Pancreas (tissue), 10 donors: ENCODE measurements around the gene CHCT1. TPM values are rescaled to one million over a fixed set of nuclear protein-coding genes. Genes with fewer than 3 reads are reported as not detected.

ENCODE experiments used
- ATAC-seq, 4 donors: fragments of 200-7000 bp; cut with Tn5 transposase; one replicate each; pipeline versions ENCODE4 v1.8.0 to v1.9.1; 2020; ENCODE audit warnings: mild to moderate bottlenecking in 4 of 4, moderate library complexity in 4 of 4
- DNase-seq, 6 donors: peaks; one replicate each; pipeline ENCODE4 v3.0.0-alpha.2; 2020
- FAIRE-seq: peaks from 2 replicates; lab custom pipeline; 2012; peaks lifted over from hg19 to GRCh38; lab: Jason Lieb, UNC
- H3K27ac ChIP-seq, 4 donors: fragments of 200-600 bp; sonication (generic); 1 replicate in 3 of 4; 2 replicates in 1 of 4; pipeline versions ENCODE4 v1.5.0 to v1.8.0; 2020
- H3K27me3 ChIP-seq, 4 donors: fragments of 200-600 bp; one replicate each; pipeline ENCODE4 v1.8.0; 2021
- H3K36me3 ChIP-seq, 3 donors: fragments of 200-600 bp; sonication (generic) in 1 of 3; one replicate each; pipeline versions ENCODE4 v1.5.0 to v1.8.0; 2020 to 2021
- H3K4me1 ChIP-seq, 3 donors: fragments of 200-600 bp; one replicate each; pipeline ENCODE4 v1.8.0; 2021
- H3K4me3 ChIP-seq, 4 donors: fragments of 200-600 bp; sonication (generic) in 2 of 4; one replicate each; pipeline versions ENCODE4 v1.5.0 to v1.8.0; 2020 to 2021
- H3K9me3 ChIP-seq, 4 donors: fragments of 200-600 bp; one replicate each; pipeline ENCODE4 v1.8.0; 2021
- WGBS, 2 donors: extraction: QIAGEN DNeasy Blood & Tissue Kit; methylation state at CpG; one replicate each; pipeline ENCODE4 v1.1.7; 2013; 5-methylcytosine and 5-hydroxymethylcytosine counted together
- intact Hi-C, 3 donors: fragments of 100-400 bp; cut with DNase I; formaldehyde crosslinking; loops; one replicate each; pipeline versions ENCODE4 v1.11.1 to v1.14.2; 2022
- polyA plus RNA-seq, 2 donors: library from polyadenylated mRNA; stranded (reverse); fragments of 200-250 nt; gene quantifications; one replicate each; pipeline ENCODE4 v1.2.3, GENCODE V29; 2013
- total RNA-seq, 6 donors: library from RNA; stranded (reverse); fragmentation: NEBNext Ultra II Directional in 4 of 6; extraction: Animal tissue kit (Norgen Biotek cat#: 25700) in 4 of 6; gene quantifications; one replicate each; pipeline versions ENCODE4 v1.2.1 to v1.2.4, GENCODE V29; 2021 to 2023
- TF ChIP-seq, protein P1 (sequence below), 4 donors: fragments of 200-600 bp; sonication (generic) in 3 of 4; IDR thresholded peaks; one replicate each; pipeline versions ENCODE4 v1.5.0 to v1.8.0; 2021; ENCODE audit warnings: antibody characterized with exemption in 4 of 4
- donor health status: healthy with polysubstance abuse.
- donor health status: DM: no; HTN: no; CAD: no; lungs with moderate emphysema.
- donor health status: DM: no; HTN: no; CAD: no.
- donor health status: control.
- donor health status: control.
- donor health status: Bipolar disorder and iron deficiency.
- donor health status: DM: yes; HTN: yes; CAD: no.
- donor health status: DM: no; HTN: no; CAD: no.
- donor health status: DM: no; HTN: no; CAD: no.
- donor health status: DM: yes; HTN: yes; CAD: no.

The CHCT1 gene
- total and polyA plus RNA-seq, 8 donors = 0.14 TPM; not detected in 7

GRCh38 chr17:60393840-60394723 lies 28.2 kb upstream of the CHCT1 start:
- no peak for ATAC-seq
- WGBS, 2 donors = 90 to 91% methylated on average over 17 of the region's 17 CpGs
- no peaks in the 10 kb centered on the region for H3K36me3 ChIP-seq
- H3K4me1 ChIP-seq = peaks cover 0 to 6% (median 5%) of the 10 kb centered on the region in 3 donors
- no peak for DNase-seq
- intact Hi-C loops = no loop called here
- no peaks in the 10 kb centered on the region for H3K27me3 ChIP-seq
- H3K9me3 ChIP-seq = no peaks in the 10 kb centered on the region
- TF ChIP-seq, protein P1, sequence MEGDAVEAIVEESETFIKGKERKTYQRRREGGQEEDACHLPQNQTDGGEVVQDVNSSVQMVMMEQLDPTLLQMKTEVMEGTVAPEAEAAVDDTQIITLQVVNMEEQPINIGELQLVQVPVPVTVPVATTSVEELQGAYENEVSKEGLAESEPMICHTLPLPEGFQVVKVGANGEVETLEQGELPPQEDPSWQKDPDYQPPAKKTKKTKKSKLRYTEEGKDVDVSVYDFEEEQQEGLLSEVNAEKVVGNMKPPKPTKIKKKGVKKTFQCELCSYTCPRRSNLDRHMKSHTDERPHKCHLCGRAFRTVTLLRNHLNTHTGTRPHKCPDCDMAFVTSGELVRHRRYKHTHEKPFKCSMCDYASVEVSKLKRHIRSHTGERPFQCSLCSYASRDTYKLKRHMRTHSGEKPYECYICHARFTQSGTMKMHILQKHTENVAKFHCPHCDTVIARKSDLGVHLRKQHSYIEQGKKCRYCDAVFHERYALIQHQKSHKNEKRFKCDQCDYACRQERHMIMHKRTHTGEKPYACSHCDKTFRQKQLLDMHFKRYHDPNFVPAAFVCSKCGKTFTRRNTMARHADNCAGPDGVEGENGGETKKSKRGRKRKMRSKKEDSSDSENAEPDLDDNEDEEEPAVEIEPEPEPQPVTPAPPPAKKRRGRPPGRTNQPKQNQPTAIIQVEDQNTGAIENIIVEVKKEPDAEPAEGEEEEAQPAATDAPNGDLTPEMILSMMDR (IDR thresholded peaks at IDR 0.05) = no peak
- H3K27ac ChIP-seq = no peak overlapping the region
- no peak for FAIRE-seq
- H3K4me3 ChIP-seq = no peak overlapping the region

- H3K27me3 ChIP-seq = no peaks in the 10 kb centered on the region
- DNase-seq (no peak), ATAC-seq (no peak), FAIRE-seq (no peak)
- peaks cover 0 to 1% (median 0%) of the 10 kb centered on the region in 3 donors for H3K4me1 ChIP-seq
- intact Hi-C loops = no loop called here
- no peaks in the 10 kb centered on the region for H3K36me3 ChIP-seq
- no peaks in the 10 kb centered on the region for H3K9me3 ChIP-seq
- no peak overlapping the region for H3K4me3 ChIP-seq
- no peak overlapping the region for H3K27ac ChIP-seq
- WGBS, 2 donors = 68 to 76% methylated on average over 4 of the region's 4 CpGs
- TF ChIP-seq, protein P1 (IDR thresholded peaks at IDR 0.05) = no peak
Measured at GRCh38 chr17:60395508-60396065, 26.7 kb upstream of the CHCT1 start.

DNA sequence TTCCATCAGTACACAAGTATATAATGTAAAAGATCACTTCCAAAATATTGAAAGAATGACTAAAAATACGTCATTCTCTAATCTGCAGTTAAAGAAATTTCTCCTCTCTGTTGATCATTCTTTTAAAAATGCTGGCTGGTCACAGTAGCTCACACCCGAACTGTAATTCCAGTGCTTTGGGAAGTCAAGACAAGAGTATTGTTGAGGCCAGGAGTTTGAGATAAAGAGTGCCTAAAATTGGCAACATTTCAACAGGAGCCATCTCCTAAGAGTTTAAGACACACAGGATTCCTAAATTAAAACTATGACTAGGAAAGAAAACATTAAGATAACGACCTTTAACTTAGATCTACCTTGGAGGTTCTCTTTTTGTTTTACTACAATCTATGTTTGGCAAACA lies 25.9 kb upstream of the CHCT1 start:
- Histone ChIP-seq H3K4me3 (no peak overlapping the region), H3K4me1 (no peaks in the 10 kb centered on the region), H3K36me3 (no peaks in the 10 kb centered on the region), H3K27ac (no peak overlapping the region), H3K9me3 (no peaks in the 10 kb centered on the region), H3K27me3 (no peaks in the 10 kb centered on the region)
- intact Hi-C loops = no loop called here
- ATAC-seq (no peak), FAIRE-seq (no peak), DNase-seq (no peak)
- TF ChIP-seq, protein P1 (IDR thresholded peaks at IDR 0.05) = no peak
- 70 to 74% methylated on average over 3 of the region's 3 CpGs for WGBS, 2 donors

DNA sequence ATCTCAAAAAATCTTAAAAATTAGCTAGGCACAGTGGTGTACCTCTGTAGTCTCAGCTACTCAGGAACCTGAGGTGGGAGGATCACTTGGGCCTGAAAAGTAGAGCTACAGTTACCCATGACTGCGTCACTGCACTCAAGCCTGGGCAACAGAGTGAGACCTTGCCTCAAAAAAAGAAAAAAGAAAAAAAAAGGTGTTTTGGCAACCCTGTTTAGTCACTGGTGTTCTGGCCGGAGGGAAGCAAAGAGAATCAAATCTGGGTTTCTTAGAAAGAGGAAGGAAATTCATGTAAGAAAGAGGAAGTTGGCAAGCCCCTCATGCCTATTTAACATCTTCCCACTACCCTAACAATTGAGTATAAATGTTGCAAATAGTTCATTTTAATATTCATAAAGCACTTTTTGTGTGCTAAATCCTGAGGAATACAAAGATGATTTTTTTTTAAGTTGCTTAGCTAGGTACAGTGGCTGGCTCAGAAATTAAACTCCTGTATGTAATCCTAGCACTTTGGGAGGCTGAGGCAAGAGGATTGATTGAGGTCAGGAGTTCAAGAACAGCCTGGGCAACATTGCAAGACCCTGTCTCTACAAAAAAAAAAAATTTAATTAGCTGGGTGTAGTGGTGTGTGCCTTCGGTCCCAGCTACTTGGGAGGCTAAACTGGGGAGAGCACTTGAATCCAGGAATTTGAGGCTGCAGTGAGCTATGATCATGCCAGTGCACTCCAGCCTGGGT lies 23.9 kb upstream of the CHCT1 start:
- DNase-seq (no peak), ATAC-seq (peak in 2 of 4 donors; percentile 27 to 61), FAIRE-seq (no peak)
- TF ChIP-seq, protein P1 (IDR thresholded peaks at IDR 0.05) = no peak
- Histone ChIP-seq H3K9me3 (no peaks in the 10 kb centered on the region), H3K4me1 (no peaks in the 10 kb centered on the region), H3K36me3 (no peaks in the 10 kb centered on the region), H3K4me3 (no peak overlapping the region), H3K27ac (peak overlapping the region in 2 of 4 donors; percentile 8 to 20), H3K27me3 (no peaks in the 10 kb centered on the region)
- intact Hi-C loops = no loop called here
- 78 to 87% methylated on average over 3 of the region's 3 CpGs for WGBS, 2 donors
